H1 (cell line): ENCODE measurements around the gene SPINT2. TPM values are rescaled to one million over a fixed set of nuclear protein-coding genes. Genes with fewer than 3 reads are reported as not detected.

Source experiments
- CTCF ChIA-PET: fragments of 300-600 bp; sonication (Branson Sonifier 250); formaldehyde crosslinking; loops from one replicate; lab custom pipeline; 2021; ENCODE audit not compliant: partially characterized antibody; lab: Charles Lee
- POLR2A ChIA-PET: fragments of 300-600 bp; sonication (Branson Sonifier 250); formaldehyde crosslinking; loops from one replicate; lab custom pipeline; 2021; ENCODE audit warnings: inconsistent platforms; ENCODE audit not compliant: partially characterized antibody; lab: Charles Lee
- DNase-seq, 2 experiments: peaks; one replicate each; pipeline versions ENCODE4 v3.0.0 to v3.0.0-alpha.2; 2010 to 2022; ENCODE audit warnings: low spot score in 2 of 2, low read depth in 1 of 2, mixed read lengths in 1 of 2
- FAIRE-seq: peaks from 2 replicates; lab custom pipeline; 2011; peaks lifted over from hg19 to GRCh38; lab: Jason Lieb, UNC
- H2AFZ ChIP-seq: 2 replicates; pipeline ENCODE4 v1.8.1; 2012; ENCODE audit warnings: low read length, inconsistent platforms
- H2AK5ac ChIP-seq: 2 replicates; pipeline ENCODE4 v1.6.1; 2013; ENCODE audit warnings: low read depth, low read length
- H2BK120ac ChIP-seq: replicated peaks from 2 replicates; pipeline ENCODE3; 2013; ENCODE audit warnings: low read depth, low read length, inconsistent platforms
- H2BK12ac ChIP-seq: 2 replicates; pipeline ENCODE4 v1.6.1; 2013; ENCODE audit warnings: low read depth, low read length
- H2BK15ac ChIP-seq: 2 replicates; pipeline ENCODE4 v1.6.1; 2013; ENCODE audit warnings: low read length
- H2BK20ac ChIP-seq: 2 replicates; pipeline ENCODE4 v1.6.1; 2013; ENCODE audit warnings: low read length
- H2BK5ac ChIP-seq: 2 replicates; pipeline ENCODE4 v1.6.1; 2013; ENCODE audit warnings: low read depth, low read length
- H3K14ac ChIP-seq: 2 replicates; pipeline ENCODE4 v1.6.1; 2013; ENCODE audit warnings: inconsistent platforms; ENCODE audit not compliant: insufficient read length
- H3K18ac ChIP-seq: 2 replicates; pipeline ENCODE4 v1.6.1; 2013; ENCODE audit warnings: low read length; ENCODE audit errors: extremely low read depth
- H3K23ac ChIP-seq: 2 replicates; pipeline ENCODE4 v1.6.1; 2013; ENCODE audit warnings: inconsistent platforms; ENCODE audit not compliant: insufficient read length
- H3K23me2 ChIP-seq: 2 replicates; pipeline ENCODE4 v1.6.1; 2013; ENCODE audit warnings: low read depth, low read length
- H3K27ac ChIP-seq: 2 replicates; pipeline ENCODE4 v1.6.1; 2011; ENCODE audit warnings: low read depth, low read length, inconsistent platforms
- H3K27me3 ChIP-seq, 4 experiments: replicated peaks in 1 of 4; 1 replicate in 1 of 4; 2 replicates in 3 of 4; pipeline versions ENCODE4 v1.6.1 to v1.8.1; 2011 to 2013; ENCODE audit warnings: low read length in 3 of 4, mild to moderate bottlenecking in 3 of 4, inconsistent platforms in 2 of 4, mixed read lengths in 2 of 4, moderate library complexity in 1 of 4; ENCODE audit not compliant: control insufficient read depth in 3 of 4, insufficient read depth in 3 of 4; ENCODE audit errors: extremely low read depth in 1 of 4
- H3K36me3 ChIP-seq, 4 experiments: 2 replicates each; pipeline versions ENCODE4 v1.6.1 to v1.8.1; 2011 to 2013; ENCODE audit warnings: mild to moderate bottlenecking in 4 of 4, low read length in 3 of 4, moderate library complexity in 2 of 4, control low read depth in 1 of 4, inconsistent platforms in 1 of 4; ENCODE audit not compliant: insufficient read depth in 4 of 4, control insufficient read depth in 2 of 4
- H3K4ac ChIP-seq: replicated peaks from 2 replicates; pipeline ENCODE3; 2013; ENCODE audit warnings: low read length, low read depth, mixed read lengths, inconsistent platforms; ENCODE audit not compliant: insufficient read length
- H3K4me1 ChIP-seq, 4 experiments: replicated peaks in 1 of 4; 1 replicate in 1 of 4; 2 replicates in 3 of 4; pipeline versions ENCODE4 v1.6.1 to v1.8.1; 2011 to 2013; ENCODE audit warnings: low read length in 3 of 4, inconsistent platforms in 2 of 4, mixed read lengths in 1 of 4; ENCODE audit not compliant: insufficient read depth in 4 of 4, control insufficient read depth in 3 of 4
- H3K4me2 ChIP-seq, 2 experiments: 2 replicates each; pipeline versions ENCODE4 v1.6.1 to v1.8.1; 2011 to 2013; ENCODE audit warnings: low read depth in 2 of 2, low read length in 2 of 2, control low read depth in 1 of 2, inconsistent platforms in 1 of 2, mild to moderate bottlenecking in 1 of 2; ENCODE audit not compliant: insufficient read depth in 1 of 2
- H3K4me3 ChIP-seq, 4 experiments: fragments of 200-600, 300-600 bp in 1 of 4; sonication (generic), shearing (Covaris generic), sonication (Bioruptor Twin) in 1 of 4; 2 replicates each; pipeline versions ENCODE4 v1.5.1 to v1.8.1; 2011 to 2016; ENCODE audit warnings: low read length in 4 of 4, low read depth in 3 of 4, control low read depth in 2 of 4, inconsistent platforms in 2 of 4, mild to moderate bottlenecking in 2 of 4, mixed read lengths in 1 of 4, moderate library complexity in 1 of 4; ENCODE audit not compliant: insufficient read depth in 2 of 4; ENCODE audit errors: extremely low read depth in 1 of 4
- H3K56ac ChIP-seq: replicated peaks from 2 replicates; pipeline ENCODE3; 2013; ENCODE audit warnings: low read depth, mild to moderate bottlenecking, mixed read lengths, low read length, inconsistent platforms; ENCODE audit not compliant: insufficient read length
- H3K79me1 ChIP-seq: 2 replicates; pipeline ENCODE4 v1.6.1; 2013; ENCODE audit warnings: low read depth, low read length, control low read depth
- H3K79me2 ChIP-seq, 2 experiments: 2 replicates each; pipeline versions ENCODE4 v1.6.1 to v1.8.1; 2012 to 2013; ENCODE audit warnings: low read length in 2 of 2, mild to moderate bottlenecking in 2 of 2, inconsistent platforms in 1 of 2; ENCODE audit not compliant: insufficient read depth in 2 of 2, control insufficient read depth in 1 of 2
- H3K9ac ChIP-seq, 4 experiments: replicated peaks in 1 of 4; 1 replicate in 1 of 4; 2 replicates in 3 of 4; pipeline versions ENCODE4 v1.6.1 to v1.8.1; 2011 to 2013; ENCODE audit warnings: low read depth in 3 of 4, low read length in 3 of 4, control low read depth in 2 of 4, mild to moderate bottlenecking in 2 of 4, moderate library complexity in 2 of 4, inconsistent platforms in 1 of 4; ENCODE audit errors: extremely low read depth in 1 of 4
- H3K9me3 ChIP-seq, 2 experiments: 2 replicates each; pipeline versions ENCODE4 v1.6.1 to v1.8.1; 2012 to 2013; ENCODE audit warnings: mild to moderate bottlenecking in 2 of 2, moderate library complexity in 2 of 2, control low read depth in 1 of 2, inconsistent platforms in 1 of 2, low read depth in 1 of 2, low read length in 1 of 2, mixed read lengths in 1 of 2; ENCODE audit not compliant: insufficient read depth in 2 of 2
- H4K20me1 ChIP-seq, 2 experiments: replicated peaks in 1 of 2; 2 replicates each; pipeline versions ENCODE3 to v1.8.1; 2011 to 2013; ENCODE audit warnings: inconsistent platforms in 2 of 2, low read length in 2 of 2, mild to moderate bottlenecking in 1 of 2; ENCODE audit not compliant: insufficient read depth in 2 of 2, control insufficient read depth in 1 of 2
- H4K5ac ChIP-seq: 2 replicates; pipeline ENCODE4 v1.6.1; 2013; ENCODE audit warnings: low read length, low read depth, mixed read lengths, inconsistent platforms; ENCODE audit not compliant: insufficient read length
- H4K8ac ChIP-seq: 2 replicates; pipeline ENCODE4 v1.8.0; 2013; ENCODE audit warnings: mild to moderate bottlenecking, moderate library complexity, low read length, inconsistent platforms; ENCODE audit not compliant: insufficient read depth; ENCODE audit errors: extremely low read depth
- H4K91ac ChIP-seq: replicated peaks from 2 replicates; pipeline ENCODE3; 2013; ENCODE audit warnings: low read length, mixed read lengths, inconsistent platforms; ENCODE audit not compliant: insufficient read length
- ATF3 ChIP-seq: IDR thresholded peaks from 2 replicates; pipeline ENCODE4 v1.6.1; 2011; ENCODE audit warnings: low read depth, mild to moderate bottlenecking, low read length; ENCODE audit not compliant: insufficient read depth
- BACH1 ChIP-seq: IDR thresholded peaks from 2 replicates; pipeline ENCODE4 v1.6.1; 2012; ENCODE audit warnings: low read length, improper control_type of control experiment
- CHD1 ChIP-seq: IDR thresholded peaks from 2 replicates; pipeline ENCODE4 v1.6.1; 2012; ENCODE audit warnings: low read depth, low read length, improper control_type of control experiment
- E2F6 ChIP-seq: IDR thresholded peaks from 2 replicates; pipeline ENCODE4 v1.6.1; 2012; ENCODE audit warnings: inconsistent platforms
- KDM4A ChIP-seq: IDR thresholded peaks from one replicate; pipeline ENCODE4 v1.7.1; 2012; ENCODE audit warnings: low read depth, mild to moderate bottlenecking, moderate library complexity, low read length, inconsistent platforms; ENCODE audit not compliant: severe bottlenecking
- MAX ChIP-seq: IDR thresholded peaks from 2 replicates; pipeline ENCODE4 v1.6.1; 2012; ENCODE audit warnings: inconsistent platforms
- SUZ12 ChIP-seq: fragments of 200-600 bp; sonication (generic); IDR thresholded peaks from 2 replicates; pipeline ENCODE4 v1.6.1; 2012; ENCODE audit warnings: mild to moderate bottlenecking, inconsistent platforms, low read length, moderate library complexity, mixed read lengths
- WGBS, 2 experiments: shearing (Covaris generic) in 1 of 2; methylation state at CpG; one replicate each; pipeline versions ENCODE4 v1.1.6 to v1.1.7; 2013 to 2015; ENCODE audit warnings: low lambda C conversion rate in 2 of 2, mixed read lengths in 2 of 2, inconsistent platforms in 1 of 2, low coverage in 1 of 2, missing lambda C conversion rate in 1 of 2; ENCODE audit not compliant: insufficient replicate concordance in 2 of 2, insufficient coverage in 1 of 2, insufficient read length in 1 of 2; ENCODE audit errors: extremely low coverage in 1 of 2, missing lambda C conversion rate in 1 of 2; 5-methylcytosine and 5-hydroxymethylcytosine counted together
- polyA plus RNA-seq, 7 experiments: library from polyadenylated mRNA; depleted of rRNA in 3 of 7; stranded (reverse) in 5 of 7; unstranded in 2 of 7; fragments of >200 nt in 5 of 7; fragments of 200-250 nt in 2 of 7; gene quantifications; 1 replicate in 5 of 7; 2 replicates in 1 of 7; 4 replicates in 1 of 7; pipeline versions ENCODE4 v1.2.1 to v1.2.3, GENCODE V29; 2011 to 2013; ENCODE audit warnings: missing spikeins in 2 of 7, mixed read lengths in 2 of 7
- total RNA-seq: library from RNA; stranded (reverse); fragmentation: NEBNext Ultra II Directional; extraction: Animal tissue kit (Norgen Biotek cat#: 25700); gene quantifications from 2 replicates; pipeline ENCODE4 v1.2.1, GENCODE V29; 2021

SPINT2 gene
- total and polyA plus RNA-seq, 2 of the 8 experiments (the other 6 are each of a cell fraction or from before 2014, with no cell fraction given): 294 to 296 TPM

- Histone ChIP-seq H3K4me2 (peak overlapping the region; percentile 82 to 90), H2BK5ac (peak overlapping the region; percentile 90), H3K27ac (0 out of 2 replicates have a peak overlapping the region, but pooled peaks have one; percentile 37), H3K4me3 (peak overlapping the region; percentile 29 to 59 (median 50)), H3K27me3 (no peaks in the 10 kb centered on the region; a peak in 2 of 7 replicates), H3K79me1 (no peaks in the 10 kb centered on the region; the same call in 1 of the 2 replicates), H2BK20ac (no peak overlapping the region), H3K9ac (peak overlapping the region in 2 of 4 experiments; percentile 16 to 33; a peak in 3 of 7 replicates), H2BK120ac (no peak overlapping the region), H2BK15ac (no peak overlapping the region), H3K36me3 (peaks cover 0 to 18% (median 9%) of the 10 kb centered on the region in 4 experiments; a peak in 5 of 8 replicates), H4K8ac (peak overlapping the region; percentile 81), H3K56ac (no peak overlapping the region), H4K5ac (no peak overlapping the region), H3K18ac (peak overlapping the region; percentile 34; the same call in 1 of the 2 replicates), H2AFZ (no peak overlapping the region; the same call in 1 of the 2 replicates), H4K20me1 (peaks cover 4 to 10% of the 10 kb centered on the region in 2 experiments), H3K4me1 (peaks cover 2 to 14% (median 6%) of the 10 kb centered on the region in 4 experiments; a peak in 6 of 7 replicates), H3K79me2 (no peaks in the 10 kb centered on the region), H3K23me2 (0 out of 2 replicates have a peak, but pooled peaks cover 4% of the 10 kb centered on the region)
- peak in 1 of 2 experiments; percentile 64 for DNase-seq
- ChIA-PET POLR2A (interaction anchor here (0.6 to 5.0 kb wide), 19 partner anchors 10 to 96 kb away, joined by 3 to 34 read pairs (median 4); partner anchors contain the start of genes CATSPERG, GGN, KCNK6 and PPP1R14A), CTCF (interaction anchor here (0.8 to 2.8 kb wide), 14 partner anchors 9 to 169 kb away, joined by 3 to 13 read pairs (median 4); partner anchors contain the start of genes CATSPERG and KCNK6)
- FAIRE-seq: no peak
- peak; percentile 58; the same call in 1 of the 2 replicates for TF ChIP-seq E2F6
- peak; percentile 24 for TF ChIP-seq KDM4A
- TF ChIP-seq ATF3: no peak
- TF ChIP-seq CHD1: no peak
- TF ChIP-seq MAX: peak; percentile 65
- no peak for TF ChIP-seq BACH1
- TF ChIP-seq SUZ12: 0 out of 2 replicates have a peak, but pooled peaks have one; percentile 30
- TF ChIP-seq, all 59 proteins: peak for 4
- peak overlapping the region; percentile 77; the same call in 1 of the 2 replicates for H2BK12ac ChIP-seq
- no peak overlapping the region for H3K4ac ChIP-seq
- H3K14ac ChIP-seq: no peak overlapping the region
- H3K9me3 ChIP-seq: no peaks in the 10 kb centered on the region
- WGBS, 2 experiments: 8% methylated on average over 23 of the region's 27 CpGs; no CpG with 5 or more reads in 1 of the 2 experiments
- no peak overlapping the region for H2AK5ac ChIP-seq
- H3K23ac ChIP-seq: no peak overlapping the region
- H4K91ac ChIP-seq: peak overlapping the region; percentile 68
Measured at GRCh38 chr19:38304352-38304865, 40.0 kb downstream of the SPINT2 start.
